ENCODE measurements around the gene MAN1B1. TPM values are rescaled to one million over a fixed set of nuclear protein-coding genes. Genes with fewer than 3 reads are reported as not detected.

MAN1B1 gene
- total RNA-seq, 1 donor from 2014 or later = 58.9 TPM

GRCh38 chr9:137095664-137096517, 9.1 kb downstream of the MAN1B1 start:
- TF ChIP-seq CTCF (conservative IDR thresholded peaks at IDR 0.05) = no peak
- no peak overlapping the region for H3K27ac Mint-ChIP-seq
- no peaks in the 10 kb centered on the region for H3K4me1 Mint-ChIP-seq (ENCODE audit: unreplicated experiment)
- no peaks in the 10 kb centered on the region for H3K27me3 Mint-ChIP-seq
- peaks cover 5% of the 10 kb centered on the region for H3K36me3 Mint-ChIP-seq
- no peak overlapping the region for H3K4me3 Mint-ChIP-seq
- no peaks in the 10 kb centered on the region for H3K9me3 Mint-ChIP-seq
- DNase-seq (ENCODE audit: extremely low spot score, unreplicated experiment) = no peak

- Mint-ChIP-seq H3K27me3 (no peaks in the 10 kb centered on the region), H3K27ac (no peak overlapping the region), H3K36me3 (peaks cover 5% of the 10 kb centered on the region), H3K4me3 (no peak overlapping the region), H3K4me1 (ENCODE audit: unreplicated experiment) (no peaks in the 10 kb centered on the region), H3K9me3 (no peaks in the 10 kb centered on the region)
- DNase-seq (ENCODE audit: extremely low spot score, unreplicated experiment) = no peak
- TF ChIP-seq CTCF (conservative IDR thresholded peaks at IDR 0.05) = no peak
Observed at GRCh38 chr9:137096785-137097546, 10.2 kb downstream of the MAN1B1 start.

GRCh38 chr9:137097761-137098462, 11.1 kb downstream of the MAN1B1 start:
- no peak for TF ChIP-seq CTCF (conservative IDR thresholded peaks at IDR 0.05)
- H3K27me3 Mint-ChIP-seq = no peaks in the 10 kb centered on the region
- H3K4me3 Mint-ChIP-seq = no peak overlapping the region
- DNase-seq (ENCODE audit: extremely low spot score, unreplicated experiment) = no peak
- no peak overlapping the region for H3K27ac Mint-ChIP-seq
- H3K36me3 Mint-ChIP-seq = peaks cover 5% of the 10 kb centered on the region
- no peaks in the 10 kb centered on the region for H3K4me1 Mint-ChIP-seq (ENCODE audit: unreplicated experiment)
- H3K9me3 Mint-ChIP-seq = no peaks in the 10 kb centered on the region

GRCh38 chr9:137099231-137099630, 12.4 kb downstream of the MAN1B1 start:
- TF ChIP-seq CTCF (conservative IDR thresholded peaks at IDR 0.05) = no peak
- H3K4me3 Mint-ChIP-seq = no peak overlapping the region
- no peak overlapping the region for H3K27ac Mint-ChIP-seq
- no peaks in the 10 kb centered on the region for H3K9me3 Mint-ChIP-seq
- H3K4me1 Mint-ChIP-seq (ENCODE audit: unreplicated experiment) = no peaks in the 10 kb centered on the region
- no peaks in the 10 kb centered on the region for H3K27me3 Mint-ChIP-seq
- H3K36me3 Mint-ChIP-seq = peaks cover 12% of the 10 kb centered on the region
- no peak for DNase-seq (ENCODE audit: extremely low spot score, unreplicated experiment)

GRCh38 chr9:137103206-137103999, 16.6 kb downstream of the MAN1B1 start:
- Mint-ChIP-seq H3K27ac (no peak overlapping the region), H3K9me3 (no peaks in the 10 kb centered on the region), H3K4me1 (ENCODE audit: unreplicated experiment) (no peaks in the 10 kb centered on the region), H3K4me3 (no peak overlapping the region), H3K36me3 (peaks cover 12% of the 10 kb centered on the region), H3K27me3 (no peaks in the 10 kb centered on the region)
- no peak for DNase-seq (ENCODE audit: extremely low spot score, unreplicated experiment)
- no peak for TF ChIP-seq CTCF (conservative IDR thresholded peaks at IDR 0.05)

All from type B pancreatic cell (in vitro differentiated cells).